Measurements from ENCODE around the gene AMFR.

DNA sequence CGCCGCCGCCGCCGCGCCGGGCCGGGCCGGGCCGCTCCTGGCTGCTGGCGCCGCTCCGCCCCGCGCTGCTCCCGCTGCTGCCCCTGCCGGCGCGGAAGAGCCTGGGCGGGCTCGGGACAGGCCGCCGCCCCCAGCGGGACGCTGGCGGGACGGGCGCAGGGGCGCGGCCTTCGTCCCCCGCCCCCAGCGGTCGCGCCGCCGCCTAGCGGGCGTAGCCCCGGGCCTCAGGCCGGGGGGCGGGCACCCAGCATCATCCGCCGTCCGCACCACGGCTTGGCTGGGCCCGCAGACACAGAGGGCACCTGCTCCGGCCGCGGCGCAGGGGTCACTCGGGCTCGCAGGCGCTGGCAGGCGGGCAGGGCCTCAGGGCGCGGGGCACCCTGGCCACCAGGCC is at the start of gene AMFR:
- TF ChIP-seq, protein P1, sequence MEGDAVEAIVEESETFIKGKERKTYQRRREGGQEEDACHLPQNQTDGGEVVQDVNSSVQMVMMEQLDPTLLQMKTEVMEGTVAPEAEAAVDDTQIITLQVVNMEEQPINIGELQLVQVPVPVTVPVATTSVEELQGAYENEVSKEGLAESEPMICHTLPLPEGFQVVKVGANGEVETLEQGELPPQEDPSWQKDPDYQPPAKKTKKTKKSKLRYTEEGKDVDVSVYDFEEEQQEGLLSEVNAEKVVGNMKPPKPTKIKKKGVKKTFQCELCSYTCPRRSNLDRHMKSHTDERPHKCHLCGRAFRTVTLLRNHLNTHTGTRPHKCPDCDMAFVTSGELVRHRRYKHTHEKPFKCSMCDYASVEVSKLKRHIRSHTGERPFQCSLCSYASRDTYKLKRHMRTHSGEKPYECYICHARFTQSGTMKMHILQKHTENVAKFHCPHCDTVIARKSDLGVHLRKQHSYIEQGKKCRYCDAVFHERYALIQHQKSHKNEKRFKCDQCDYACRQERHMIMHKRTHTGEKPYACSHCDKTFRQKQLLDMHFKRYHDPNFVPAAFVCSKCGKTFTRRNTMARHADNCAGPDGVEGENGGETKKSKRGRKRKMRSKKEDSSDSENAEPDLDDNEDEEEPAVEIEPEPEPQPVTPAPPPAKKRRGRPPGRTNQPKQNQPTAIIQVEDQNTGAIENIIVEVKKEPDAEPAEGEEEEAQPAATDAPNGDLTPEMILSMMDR (IDR thresholded peaks at IDR 0.05), result peak; percentile 34 to 90 (median 54)
- peak; percentile 54 for TF ChIP-seq POLR2A (IDR thresholded peaks at IDR 0.05)

Data from right lobe of liver (tissue), 4 donors.